PC-9 (cell line): ENCODE measurements around the gene TMCO6. TPM values are rescaled to one million over a fixed set of nuclear protein-coding genes. Genes with fewer than 3 reads are reported as not detected.

ENCODE experiments used
- BruUV-seq: library from RNA; stranded (reverse); fragments of 400-500 nt; replicated peaks from 2 replicates; lab custom pipeline; 2021; lab: Mats Ljungman, UMichigan
- CTCF ChIA-PET: fragments of 300-600 bp; sonication (Branson Sonifier 250); formaldehyde crosslinking; loops from one replicate; lab custom pipeline; 2022; ENCODE audit warnings: antibody characterized with exemption; lab: Charles Lee
- POLR2A ChIA-PET: fragments of 300-600 bp; sonication (Branson Sonifier 250); formaldehyde crosslinking; loops from one replicate; lab custom pipeline; 2022; ENCODE audit warnings: antibody characterized with exemption; ENCODE audit not compliant: unreplicated experiment; lab: Charles Lee
- DNase-seq, 2 experiments: peaks; one replicate each; pipeline versions ENCODE4 v3.0.0 to v3.0.0-alpha.2; 2015 to 2022; ENCODE audit warnings: mixed read lengths in 1 of 2
- H2AFZ ChIP-seq: fragments of 200-600 bp; sonication (generic); 2 replicates; pipeline ENCODE4 v1.8.1; 2017; ENCODE audit warnings: antibody characterized with exemption
- H3F3A ChIP-seq: fragments of 200-600 bp; sonication (generic); 2 replicates; pipeline ENCODE4 v1.8.1; 2017; ENCODE audit warnings: antibody characterized with exemption, mild to moderate bottlenecking, low read depth; ENCODE audit not compliant: insufficient read depth
- H3K27ac ChIP-seq: fragments of 200-600 bp; sonication (generic); 2 replicates; pipeline ENCODE4 v1.6.1; 2016; ENCODE audit warnings: mixed run types
- H3K27me3 ChIP-seq: fragments of 200-600 bp; sonication (generic); 2 replicates; pipeline ENCODE4 v1.6.1; 2016; ENCODE audit warnings: low read depth, mixed run types; ENCODE audit not compliant: insufficient read depth
- H3K36me3 ChIP-seq: fragments of 200-600 bp; sonication (generic); 2 replicates; pipeline ENCODE4 v1.6.1; 2016; ENCODE audit warnings: low read depth, mixed run types
- H3K4me1 ChIP-seq: fragments of 200-600 bp; sonication (generic); replicated peaks from 2 replicates; pipeline ENCODE4 v1.6.1; 2016; ENCODE audit warnings: mixed run types; ENCODE audit not compliant: insufficient read depth
- H3K4me2 ChIP-seq: fragments of 200-600 bp; sonication (generic); 2 replicates; pipeline ENCODE4 v1.6.1; 2017; ENCODE audit warnings: mixed run types
- H3K4me3 ChIP-seq: fragments of 200-600 bp; sonication (generic); 2 replicates; pipeline ENCODE4 v1.6.1; 2016; ENCODE audit warnings: mixed run types
- H3K79me2 ChIP-seq: fragments of 200-600 bp; sonication (generic); 2 replicates; pipeline ENCODE4 v1.6.1; 2017; ENCODE audit warnings: low read depth, mixed run types
- H3K9me2 ChIP-seq: fragments of 200-600 bp; sonication (generic); 2 replicates; pipeline ENCODE4 v1.8.1; 2017; ENCODE audit warnings: mild to moderate bottlenecking; ENCODE audit not compliant: insufficient read depth
- H3K9me3 ChIP-seq: fragments of 200-600 bp; sonication (generic); 2 replicates; pipeline ENCODE4 v1.8.1; 2016; ENCODE audit warnings: low read depth; ENCODE audit not compliant: insufficient read depth
- H4K20me1 ChIP-seq: fragments of 200-600 bp; sonication (generic); 2 replicates; pipeline ENCODE4 v1.8.1; 2017; ENCODE audit not compliant: insufficient read depth
- CTCF ChIP-seq: fragments of 200-600 bp; sonication (generic); conservative IDR thresholded peaks from 2 replicates; pipeline ENCODE4 v1.6.1; 2017; ENCODE audit warnings: mixed run types, antibody characterized with exemption, mild to moderate bottlenecking, moderate library complexity
- EZH2 ChIP-seq: fragments of 200-600 bp; sonication (generic); IDR thresholded peaks from 2 replicates; pipeline ENCODE4 v1.8.0; 2017; ENCODE audit warnings: antibody characterized with exemption, low read depth
- intact Hi-C: fragments of 100-400 bp; cut with micrococcal nuclease; formaldehyde crosslinking; loops from one replicate; pipeline ENCODE4 v1.10.0; 2022; ENCODE audit not compliant: unreplicated experiment
- total RNA-seq: library from RNA; stranded (reverse); gene quantifications from 2 replicates; pipeline ENCODE4 v1.2.3, GENCODE V29; 2021

The TMCO6 gene
- total RNA-seq, 1 experiment from 2014 or later = 12.1 TPM

- Histone ChIP-seq H3K79me2 (no peaks in the 10 kb centered on the region), H3K9me2 (no peaks in the 10 kb centered on the region), H4K20me1 (no peaks in the 10 kb centered on the region), H3K9me3 (peaks cover 6% of the 10 kb centered on the region; the same call in 1 of the 2 replicates), H3K27me3 (no peaks in the 10 kb centered on the region), H3K4me3 (no peak overlapping the region; the same call in 1 of the 2 replicates), H2AFZ (no peak overlapping the region), H3K27ac (no peak overlapping the region), H3F3A (peaks cover 20% of the 10 kb centered on the region), H3K4me2 (peak overlapping the region; percentile 60), H3K4me1 (peaks cover 10% of the 10 kb centered on the region), H3K36me3 (no peaks in the 10 kb centered on the region)
- intact Hi-C loops = loop anchor here (5.0 kb wide), 1 partner anchor 391 kb away; no protein-coding TSS in a partner anchor
- POLR2A ChIA-PET = no interaction called here
- TF ChIP-seq CTCF (no peak), EZH2 (no peak)
- no TSS peak for BruUV-seq
- DNase-seq = no peak
- CTCF ChIA-PET = interaction anchor here (1.0 kb wide), 1 partner anchor 86 kb away, joined by 7 read pairs; no protein-coding TSS in a partner anchor
These were observed 5.8 kb upstream of the TMCO6 start for GRCh38 chr5:140633501-140633900.

- H3K4me3 ChIP-seq = no peak overlapping the region
- no peak for DNase-seq
- peaks cover 20% of the 10 kb centered on the region for H3F3A ChIP-seq
- ChIA-PET POLR2A (no interaction called here), CTCF (no interaction called here)
- H2AFZ ChIP-seq = no peak overlapping the region
- H3K9me3 ChIP-seq = 0 out of 2 replicates have a peak, but pooled peaks cover 3% of the 10 kb centered on the region
- H3K36me3 ChIP-seq = no peaks in the 10 kb centered on the region
- no peak overlapping the region for H3K4me2 ChIP-seq
- BruUV-seq = no TSS peak
- no peaks in the 10 kb centered on the region for H4K20me1 ChIP-seq
- H3K27me3 ChIP-seq = no peaks in the 10 kb centered on the region
- intact Hi-C loops = loop anchor here (5.0 kb wide), 1 partner anchor 392 kb away; no protein-coding TSS in a partner anchor
- TF ChIP-seq CTCF (no peak), EZH2 (no peak)
- H3K27ac ChIP-seq = no peak overlapping the region
- H3K4me1 ChIP-seq = peaks cover 16% of the 10 kb centered on the region
- no peaks in the 10 kb centered on the region for H3K79me2 ChIP-seq
- H3K9me2 ChIP-seq = no peaks in the 10 kb centered on the region
These were observed 5.1 kb upstream of the TMCO6 start for GRCh38 chr5:140634103-140634502.

- Histone ChIP-seq H3K4me3 (no peak overlapping the region), H3K27ac (no peak overlapping the region), H3K9me2 (no peaks in the 10 kb centered on the region), H3K36me3 (no peaks in the 10 kb centered on the region), H3K27me3 (no peaks in the 10 kb centered on the region), H3K9me3 (0 out of 2 replicates have a peak, but pooled peaks cover 3% of the 10 kb centered on the region), H3K79me2 (peaks cover 11% of the 10 kb centered on the region), H3F3A (peaks cover 12% of the 10 kb centered on the region), H3K4me1 (peaks cover 16% of the 10 kb centered on the region), H4K20me1 (no peaks in the 10 kb centered on the region), H2AFZ (no peak overlapping the region), H3K4me2 (no peak overlapping the region)
- ChIA-PET POLR2A (interaction anchor here (0.7 kb wide), 1 partner anchor 93 kb away, joined by 4 read pairs; no protein-coding TSS in a partner anchor), CTCF (interaction anchor here (1.0 kb wide), 1 partner anchor 90 kb away, joined by 5 read pairs; no protein-coding TSS in a partner anchor)
- TF ChIP-seq CTCF = peak; percentile 5; the same call in 1 of the 2 replicates
- no peak for TF ChIP-seq EZH2
- intact Hi-C loops = loop anchor here (5.0 kb wide), 1 partner anchor 288 kb away; the partner anchor contains the start of gene HBEGF
- no TSS peak for BruUV-seq
- no peak for DNase-seq
These were observed 3.7 kb upstream of the TMCO6 start for GRCh38 chr5:140635291-140636257.
